Measurements from ENCODE around the gene LPP.

The LPP gene

DNA sequence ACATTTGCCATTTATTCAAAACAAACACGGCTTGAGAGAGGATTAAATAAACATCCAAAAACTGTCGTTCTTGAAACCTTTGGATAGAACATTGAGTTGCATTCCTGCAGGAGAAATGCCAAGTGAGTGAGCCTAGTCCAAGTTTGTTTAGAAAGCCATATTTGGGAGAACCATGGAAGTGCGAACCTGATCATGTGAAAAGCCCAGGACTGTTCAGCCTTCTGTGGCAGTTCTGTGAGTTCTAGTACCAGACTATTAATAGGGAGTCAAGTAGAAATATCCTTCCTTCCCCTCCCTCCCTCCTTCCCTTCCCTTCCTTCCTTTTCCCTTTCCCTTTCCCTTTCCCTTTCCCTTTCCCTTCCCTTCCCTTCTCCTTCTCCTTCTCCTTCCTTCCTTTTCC is 470.4 kb downstream of the LPP start:
- no peak overlapping the region for H3K4me3 ChIP-seq (ENCODE audit: low read depth in 1 of 2, low read length in 2 of 2)
- no peaks in the 10 kb centered on the region for H3K9me3 ChIP-seq (ENCODE audit: insufficient read depth, low read length, severe bottlenecking)
- peaks cover 3% of the 10 kb centered on the region; the same call in 1 of the 2 replicates for H3K36me3 ChIP-seq (ENCODE audit: insufficient read depth, low read length)
- no peaks in the 10 kb centered on the region for H3K4me1 ChIP-seq (ENCODE audit: insufficient read depth, low read length)
- no peaks in the 10 kb centered on the region for H3K27me3 ChIP-seq (ENCODE audit: insufficient read depth, low read length, poor library complexity)
- ATAC-seq (ENCODE audit: insufficient read depth, low read depth): no peak
- H3K27ac ChIP-seq (ENCODE audit: low read length): no peak overlapping the region
- TF ChIP-seq, protein P1, sequence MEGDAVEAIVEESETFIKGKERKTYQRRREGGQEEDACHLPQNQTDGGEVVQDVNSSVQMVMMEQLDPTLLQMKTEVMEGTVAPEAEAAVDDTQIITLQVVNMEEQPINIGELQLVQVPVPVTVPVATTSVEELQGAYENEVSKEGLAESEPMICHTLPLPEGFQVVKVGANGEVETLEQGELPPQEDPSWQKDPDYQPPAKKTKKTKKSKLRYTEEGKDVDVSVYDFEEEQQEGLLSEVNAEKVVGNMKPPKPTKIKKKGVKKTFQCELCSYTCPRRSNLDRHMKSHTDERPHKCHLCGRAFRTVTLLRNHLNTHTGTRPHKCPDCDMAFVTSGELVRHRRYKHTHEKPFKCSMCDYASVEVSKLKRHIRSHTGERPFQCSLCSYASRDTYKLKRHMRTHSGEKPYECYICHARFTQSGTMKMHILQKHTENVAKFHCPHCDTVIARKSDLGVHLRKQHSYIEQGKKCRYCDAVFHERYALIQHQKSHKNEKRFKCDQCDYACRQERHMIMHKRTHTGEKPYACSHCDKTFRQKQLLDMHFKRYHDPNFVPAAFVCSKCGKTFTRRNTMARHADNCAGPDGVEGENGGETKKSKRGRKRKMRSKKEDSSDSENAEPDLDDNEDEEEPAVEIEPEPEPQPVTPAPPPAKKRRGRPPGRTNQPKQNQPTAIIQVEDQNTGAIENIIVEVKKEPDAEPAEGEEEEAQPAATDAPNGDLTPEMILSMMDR (IDR thresholded peaks at IDR 0.05; ENCODE audit: borderline replicate concordance, extremely low read depth, low read length, poor library complexity, severe bottlenecking): no peak
- TF ChIP-seq EZH2 (IDR thresholded peaks at IDR 0.05; ENCODE audit: borderline replicate concordance, low read depth, low read length, severe bottlenecking): no peak
- no peak for DNase-seq
- H2AFZ ChIP-seq (ENCODE audit: low read depth, low read length): no peak overlapping the region
- H4K20me1 ChIP-seq (ENCODE audit: insufficient read depth, low read length): no peaks in the 10 kb centered on the region
- no peaks in the 10 kb centered on the region for H3K79me2 ChIP-seq (ENCODE audit: insufficient read depth, low read length)
- no peak overlapping the region for H3K4me2 ChIP-seq (ENCODE audit: insufficient read depth, low read length)
- H3K9ac ChIP-seq (ENCODE audit: low read depth, low read length): no peak overlapping the region

DNA sequence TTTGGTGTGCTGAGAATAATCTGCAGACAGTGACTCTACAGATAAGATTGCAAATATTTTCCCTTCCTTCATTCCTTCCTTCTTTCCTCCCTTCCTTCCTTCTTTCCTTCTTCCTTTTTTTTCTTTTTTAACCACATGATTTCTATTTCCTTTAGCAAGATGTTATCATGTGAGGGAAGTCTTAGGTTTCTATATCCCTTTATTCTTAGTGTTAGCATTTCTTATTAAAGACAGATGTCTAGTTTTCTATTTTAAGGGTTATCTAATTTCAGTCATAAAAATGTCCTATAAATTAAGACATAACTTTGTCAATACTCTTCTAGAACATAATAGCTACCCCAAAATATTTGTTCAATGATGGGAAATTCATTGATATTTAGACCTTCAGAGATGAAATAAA is 470.9 kb downstream of the LPP start:
- H4K20me1 ChIP-seq (ENCODE audit: insufficient read depth, low read length): no peaks in the 10 kb centered on the region
- H3K9ac ChIP-seq (ENCODE audit: low read depth, low read length): no peak overlapping the region
- no peak for ATAC-seq (ENCODE audit: insufficient read depth, low read depth)
- no peaks in the 10 kb centered on the region for H3K27me3 ChIP-seq (ENCODE audit: insufficient read depth, low read length, poor library complexity)
- H3K27ac ChIP-seq (ENCODE audit: low read length): no peak overlapping the region
- no peaks in the 10 kb centered on the region for H3K4me1 ChIP-seq (ENCODE audit: insufficient read depth, low read length)
- H3K36me3 ChIP-seq (ENCODE audit: insufficient read depth, low read length): peaks cover 3% of the 10 kb centered on the region; the same call in 1 of the 2 replicates
- H3K79me2 ChIP-seq (ENCODE audit: insufficient read depth, low read length): no peaks in the 10 kb centered on the region
- H3K4me2 ChIP-seq (ENCODE audit: insufficient read depth, low read length): no peak overlapping the region
- no peaks in the 10 kb centered on the region for H3K9me3 ChIP-seq (ENCODE audit: insufficient read depth, low read length, severe bottlenecking)
- TF ChIP-seq EZH2 (IDR thresholded peaks at IDR 0.05; ENCODE audit: borderline replicate concordance, low read depth, low read length, severe bottlenecking): no peak
- TF ChIP-seq, protein P1 (IDR thresholded peaks at IDR 0.05; ENCODE audit: borderline replicate concordance, extremely low read depth, low read length, poor library complexity, severe bottlenecking): no peak
- no peak overlapping the region for H3K4me3 ChIP-seq (ENCODE audit: low read depth in 1 of 2, low read length in 2 of 2)
- no peak overlapping the region for H2AFZ ChIP-seq (ENCODE audit: low read depth, low read length)
- DNase-seq: no peak

GRCh38 chr3:188627652-188628051 is 473.7 kb downstream of the LPP start:
- H4K20me1 ChIP-seq (ENCODE audit: insufficient read depth, low read length): no peaks in the 10 kb centered on the region
- no peak for TF ChIP-seq EZH2 (IDR thresholded peaks at IDR 0.05; ENCODE audit: borderline replicate concordance, low read depth, low read length, severe bottlenecking)
- TF ChIP-seq, protein P1 (IDR thresholded peaks at IDR 0.05; ENCODE audit: borderline replicate concordance, extremely low read depth, low read length, poor library complexity, severe bottlenecking): no peak
- ATAC-seq (ENCODE audit: insufficient read depth, low read depth) (no peak), DNase-seq (no peak)
- peaks cover 3% of the 10 kb centered on the region; the same call in 1 of the 2 replicates for H3K36me3 ChIP-seq (ENCODE audit: insufficient read depth, low read length)
- no peaks in the 10 kb centered on the region for H3K4me1 ChIP-seq (ENCODE audit: insufficient read depth, low read length)
- H3K4me2 ChIP-seq (ENCODE audit: insufficient read depth, low read length): no peak overlapping the region
- no peaks in the 10 kb centered on the region for H3K27me3 ChIP-seq (ENCODE audit: insufficient read depth, low read length, poor library complexity)
- H3K4me3 ChIP-seq (ENCODE audit: low read depth in 1 of 2, low read length in 2 of 2): no peak overlapping the region
- no peak overlapping the region for H3K9ac ChIP-seq (ENCODE audit: low read depth, low read length)
- no peaks in the 10 kb centered on the region for H3K9me3 ChIP-seq (ENCODE audit: insufficient read depth, low read length, severe bottlenecking)
- no peak overlapping the region for H2AFZ ChIP-seq (ENCODE audit: low read depth, low read length)
- H3K27ac ChIP-seq (ENCODE audit: low read length): no peak overlapping the region
- no peaks in the 10 kb centered on the region for H3K79me2 ChIP-seq (ENCODE audit: insufficient read depth, low read length)

Data from DND-41 (cell line).